Raji (cell line): ENCODE results near the gene RFX1.

Experiments used
- POLR2A ChIP-seq: IDR thresholded peaks from 2 replicates; pipeline ENCODE4 v1.6.1; 2011; ENCODE audit warnings: low read depth, low read length, control low read depth; ENCODE audit not compliant: insufficient read depth

RFX1 gene

GRCh38 chr19:14000691-14001375 lies 5.3 kb downstream of the RFX1 start:
- no peak for TF ChIP-seq POLR2A

- no peak for TF ChIP-seq POLR2A
These were observed 7.0 kb downstream of the RFX1 start for GRCh38 chr19:13999085-13999484.

- TF ChIP-seq POLR2A: no peak
These were observed 7.7 kb downstream of the RFX1 start for GRCh38 chr19:13998426-13998825.

- no peak for TF ChIP-seq POLR2A
These were observed 8.5 kb downstream of the RFX1 start for GRCh38 chr19:13997631-13997962.

GRCh38 chr19:13996928-13997630 lies 9.0 kb downstream of the RFX1 start:
- TF ChIP-seq POLR2A: no peak

- no peak for TF ChIP-seq POLR2A
These were observed 10.0 kb downstream of the RFX1 start for GRCh38 chr19:13995878-13996765.

GRCh38 chr19:13995017-13995728 lies 10.9 kb downstream of the RFX1 start:
- no peak for TF ChIP-seq POLR2A

GRCh38 chr19:13993590-13994300 lies 12.4 kb downstream of the RFX1 start:
- no peak for TF ChIP-seq POLR2A

GRCh38 chr19:13992025-13992424 lies 14.1 kb downstream of the RFX1 start:
- no peak for TF ChIP-seq POLR2A

GRCh38 chr19:13990085-13990484 lies 16.0 kb downstream of the RFX1 start:
- no peak for TF ChIP-seq POLR2A

GRCh38 chr19:13989487-13989886 lies 16.6 kb downstream of the RFX1 start:
- no peak for TF ChIP-seq POLR2A

GRCh38 chr19:13987101-13987890 lies 18.8 kb downstream of the RFX1 start:
- no peak for TF ChIP-seq POLR2A

- peak; percentile 60 for TF ChIP-seq POLR2A
These were observed 19.7 kb downstream of the RFX1 start for GRCh38 chr19:13986348-13986904.
